Stimulated activated CD4-positive, alpha-beta T cell treated with anti-CD3 and anti-CD28 coated beads, TNF-alpha, amount 100 ng/mL, for 1 hour (primary cell): ENCODE results near the gene TPO.
"Not testable (repeated sequence)": the region's sequence is repeated elsewhere in the genome, so short reads cannot be mapped to it uniquely, and the experiment has no call there.

Experiments used
- DNase-seq, 3 donors: peaks; one replicate each; pipeline ENCODE4 v3.0.0-alpha.2; 2020; ENCODE audit warnings: low read depth in 3 of 3, low spot score in 1 of 3

The TPO gene

GRCh38 chr2:1499033-1499795, 86.0 kb downstream of the TPO start:
- DNase-seq, result no peak

- DNase-seq, result no peak
Measured at GRCh38 chr2:1501038-1501851, 88.0 kb downstream of the TPO start.

- DNase-seq, result no peak
Measured at GRCh38 chr2:1501991-1502390, 88.7 kb downstream of the TPO start.

GRCh38 chr2:1502891-1503304, 89.6 kb downstream of the TPO start:
- DNase-seq, result no peak

GRCh38 chr2:1503471-1504310, 90.4 kb downstream of the TPO start:
- DNase-seq, result no peak

- DNase-seq, result no peak
Measured at GRCh38 chr2:1504311-1504750, 91.1 kb downstream of the TPO start.

- no peak for DNase-seq
Measured at GRCh38 chr2:1505031-1505441, 91.8 kb downstream of the TPO start.

GRCh38 chr2:1509271-1510065, 96.2 kb downstream of the TPO start:
- no peak for DNase-seq

- no peak for DNase-seq
Measured at GRCh38 chr2:1510176-1510575, 96.9 kb downstream of the TPO start.

- DNase-seq, result no peak
Measured at GRCh38 chr2:1511455-1511854, 98.2 kb downstream of the TPO start.

GRCh38 chr2:1512321-1513289, 99.3 kb downstream of the TPO start:
- no peak for DNase-seq

- no peak for DNase-seq
Measured at GRCh38 chr2:1514391-1515072, 101.3 kb downstream of the TPO start.

- DNase-seq, result no peak
Measured at GRCh38 chr2:1515073-1515430, 101.8 kb downstream of the TPO start.

GRCh38 chr2:1515986-1516797, 102.9 kb downstream of the TPO start:
- no peak for DNase-seq

GRCh38 chr2:1516798-1517060, 103.5 kb downstream of the TPO start:
- no peak for DNase-seq

- not testable (repeated sequence) for DNase-seq
Measured at GRCh38 chr2:1517291-1517690, 104.0 kb downstream of the TPO start.

- DNase-seq, result no peak
Measured at GRCh38 chr2:1517786-1518185, 104.5 kb downstream of the TPO start.

- DNase-seq, result no peak
Measured at GRCh38 chr2:1518331-1518803, 105.1 kb downstream of the TPO start.
